Gastroesophageal sphincter (tissue), 3 donors: ENCODE measurements around the gene GUCY1A2.

Experiments used
- EP300 ChIP-seq: sonication (generic); formaldehyde crosslinking; IDR thresholded peaks from one replicate; pipeline ENCODE4 v1.6.1; 2017; ENCODE audit warnings: antibody characterized with exemption, mild to moderate bottlenecking
- TF ChIP-seq, protein P1 (sequence below), 4 experiments: fragments of 200-600 bp in 2 of 4; fragments of 450-650 bp in 2 of 4; sonication (generic) in 1 of 4; IDR thresholded peaks; one replicate each; pipeline ENCODE4 v1.5.1; 2017 to 2019; ENCODE audit warnings: antibody characterized with exemption in 4 of 4, mild to moderate bottlenecking in 2 of 4, moderate library complexity in 2 of 4

DNA sequence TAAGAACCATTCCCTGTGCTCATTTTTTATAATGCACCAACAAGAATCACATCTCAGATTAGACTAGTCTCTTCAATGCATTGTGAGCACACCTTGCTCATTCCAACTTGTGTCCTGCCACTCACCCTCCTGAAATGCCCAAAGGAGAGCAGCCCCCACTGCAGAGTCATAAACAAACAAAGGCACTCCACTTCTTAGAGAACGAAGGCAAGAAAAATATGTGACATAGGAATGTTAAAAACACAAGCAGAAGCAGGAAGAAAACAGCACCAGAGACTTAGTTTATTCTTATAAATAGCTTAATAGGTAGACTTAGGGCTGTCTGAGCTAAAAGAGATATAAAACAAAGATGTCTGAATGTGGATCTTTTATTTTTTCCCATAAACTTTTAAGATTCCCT lies 57.2 kb downstream of the GUCY1A2 start:
- TF ChIP-seq EP300: no peak
- TF ChIP-seq, protein P1, sequence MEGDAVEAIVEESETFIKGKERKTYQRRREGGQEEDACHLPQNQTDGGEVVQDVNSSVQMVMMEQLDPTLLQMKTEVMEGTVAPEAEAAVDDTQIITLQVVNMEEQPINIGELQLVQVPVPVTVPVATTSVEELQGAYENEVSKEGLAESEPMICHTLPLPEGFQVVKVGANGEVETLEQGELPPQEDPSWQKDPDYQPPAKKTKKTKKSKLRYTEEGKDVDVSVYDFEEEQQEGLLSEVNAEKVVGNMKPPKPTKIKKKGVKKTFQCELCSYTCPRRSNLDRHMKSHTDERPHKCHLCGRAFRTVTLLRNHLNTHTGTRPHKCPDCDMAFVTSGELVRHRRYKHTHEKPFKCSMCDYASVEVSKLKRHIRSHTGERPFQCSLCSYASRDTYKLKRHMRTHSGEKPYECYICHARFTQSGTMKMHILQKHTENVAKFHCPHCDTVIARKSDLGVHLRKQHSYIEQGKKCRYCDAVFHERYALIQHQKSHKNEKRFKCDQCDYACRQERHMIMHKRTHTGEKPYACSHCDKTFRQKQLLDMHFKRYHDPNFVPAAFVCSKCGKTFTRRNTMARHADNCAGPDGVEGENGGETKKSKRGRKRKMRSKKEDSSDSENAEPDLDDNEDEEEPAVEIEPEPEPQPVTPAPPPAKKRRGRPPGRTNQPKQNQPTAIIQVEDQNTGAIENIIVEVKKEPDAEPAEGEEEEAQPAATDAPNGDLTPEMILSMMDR (IDR thresholded peaks at IDR 0.05): no peak
